ENCODE results near the gene COL15A1.

COL15A1 gene

GRCh38 chr9:99024959-99025358 lies 81.3 kb downstream of the COL15A1 start:
- no peak for DNase-seq
- Mint-ChIP-seq H3K27me3 (ENCODE audit: low read depth, poor library complexity) (peaks cover 22% of the 10 kb centered on the region), H3K27ac (no peak overlapping the region), H3K4me3 (no peak overlapping the region), H3K4me1 (peaks cover 12% of the 10 kb centered on the region), H3K9me3 (no peaks in the 10 kb centered on the region), H3K36me3 (ENCODE audit: low read depth) (no peaks in the 10 kb centered on the region)
- no peak for TF ChIP-seq CTCF (IDR thresholded peaks at IDR 0.05)

GRCh38 chr9:99025616-99026270 lies 82.0 kb downstream of the COL15A1 start:
- TF ChIP-seq CTCF (IDR thresholded peaks at IDR 0.05), result no peak
- peaks cover 22% of the 10 kb centered on the region for H3K27me3 Mint-ChIP-seq (ENCODE audit: low read depth, poor library complexity)
- peaks cover 12% of the 10 kb centered on the region for H3K4me1 Mint-ChIP-seq
- no peaks in the 10 kb centered on the region for H3K9me3 Mint-ChIP-seq
- H3K4me3 Mint-ChIP-seq, result no peak overlapping the region
- H3K27ac Mint-ChIP-seq, result no peak overlapping the region
- H3K36me3 Mint-ChIP-seq (ENCODE audit: low read depth), result no peaks in the 10 kb centered on the region
- DNase-seq, result no peak

GRCh38 chr9:99026271-99026955 lies 82.7 kb downstream of the COL15A1 start:
- Mint-ChIP-seq H3K27me3 (ENCODE audit: low read depth, poor library complexity) (peaks cover 22% of the 10 kb centered on the region), H3K4me3 (no peak overlapping the region), H3K36me3 (ENCODE audit: low read depth) (no peaks in the 10 kb centered on the region), H3K9me3 (no peaks in the 10 kb centered on the region), H3K27ac (peak overlapping the region; percentile 52), H3K4me1 (peaks cover 12% of the 10 kb centered on the region)
- TF ChIP-seq CTCF (IDR thresholded peaks at IDR 0.05), result no peak
- no peak for DNase-seq

GRCh38 chr9:99026956-99027298 lies 83.2 kb downstream of the COL15A1 start:
- DNase-seq, result no peak
- H3K4me1 Mint-ChIP-seq, result peaks cover 12% of the 10 kb centered on the region
- no peak for TF ChIP-seq CTCF (IDR thresholded peaks at IDR 0.05)
- no peaks in the 10 kb centered on the region for H3K9me3 Mint-ChIP-seq
- no peaks in the 10 kb centered on the region for H3K36me3 Mint-ChIP-seq (ENCODE audit: low read depth)
- no peak overlapping the region for H3K27ac Mint-ChIP-seq
- H3K4me3 Mint-ChIP-seq, result no peak overlapping the region
- H3K27me3 Mint-ChIP-seq (ENCODE audit: low read depth, poor library complexity), result peaks cover 21% of the 10 kb centered on the region

GRCh38 chr9:99027443-99027842 lies 83.7 kb downstream of the COL15A1 start:
- H3K36me3 Mint-ChIP-seq (ENCODE audit: low read depth), result no peaks in the 10 kb centered on the region
- no peak overlapping the region for H3K4me3 Mint-ChIP-seq
- no peak for TF ChIP-seq CTCF (IDR thresholded peaks at IDR 0.05)
- H3K4me1 Mint-ChIP-seq, result peaks cover 12% of the 10 kb centered on the region
- DNase-seq, result no peak
- no peak overlapping the region for H3K27ac Mint-ChIP-seq
- peaks cover 17% of the 10 kb centered on the region for H3K27me3 Mint-ChIP-seq (ENCODE audit: low read depth, poor library complexity)
- H3K9me3 Mint-ChIP-seq, result no peaks in the 10 kb centered on the region
